Activated gamma-delta T cell treated with anti-CD3 and anti-CD28 coated beads, Interleukin-2, amount 50 U/mL, for 16 hours (primary cell): ENCODE data around the gene JAG1.

Experiments used
- DNase-seq: peaks from one replicate; pipeline ENCODE4 v3.0.0-alpha.2; 2020; ENCODE audit warnings: low read depth

The JAG1 gene

DNA sequence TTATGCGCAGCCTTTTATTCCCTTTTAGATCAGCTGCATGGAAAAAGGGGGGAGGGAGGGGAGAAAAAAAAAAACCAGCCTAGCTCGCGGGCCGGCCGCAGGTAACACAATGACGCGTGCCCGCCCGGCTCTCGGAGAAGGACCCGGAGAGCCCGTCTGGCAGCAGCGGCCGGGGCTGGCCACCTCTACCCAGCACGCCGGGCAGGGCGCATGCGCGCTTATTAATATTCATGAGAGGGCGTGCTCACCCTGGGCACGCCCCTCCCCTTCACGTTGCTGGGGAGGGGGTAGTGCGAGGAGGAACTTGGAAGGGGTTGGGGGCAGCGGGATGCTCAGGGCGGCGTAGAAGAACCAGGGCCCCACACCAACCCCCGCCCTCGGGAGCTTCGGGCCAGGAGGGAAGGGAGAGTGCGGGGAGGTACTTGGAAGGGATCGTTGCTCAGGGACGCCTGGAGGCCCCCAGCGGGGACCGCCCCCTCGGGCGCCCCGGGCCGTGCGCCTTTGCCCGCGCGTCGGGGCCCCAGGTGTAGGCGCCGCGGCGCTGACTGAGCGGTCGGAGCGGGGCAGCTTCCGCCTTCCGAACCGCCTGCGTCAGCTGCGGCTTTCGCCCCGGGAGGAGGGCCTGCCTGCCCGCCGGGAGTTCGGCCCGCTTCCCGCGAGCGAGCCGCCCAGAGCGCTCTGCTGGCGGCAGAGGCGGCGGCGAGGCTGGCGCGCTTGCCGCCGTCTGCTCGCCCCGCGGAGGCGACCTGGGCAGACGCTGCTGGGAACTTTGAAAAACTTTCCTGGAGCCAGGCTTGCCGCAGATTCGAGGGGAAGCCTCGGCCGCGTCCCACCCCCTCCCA, at the start of gene JAG1:
Gene JAG1, minus strand, starts transcription at position 158 of the 842 bp plus-strand sequence. CDS start 469 bp downstream, outside the sequence.
- DNase-seq, result no peak

DNA sequence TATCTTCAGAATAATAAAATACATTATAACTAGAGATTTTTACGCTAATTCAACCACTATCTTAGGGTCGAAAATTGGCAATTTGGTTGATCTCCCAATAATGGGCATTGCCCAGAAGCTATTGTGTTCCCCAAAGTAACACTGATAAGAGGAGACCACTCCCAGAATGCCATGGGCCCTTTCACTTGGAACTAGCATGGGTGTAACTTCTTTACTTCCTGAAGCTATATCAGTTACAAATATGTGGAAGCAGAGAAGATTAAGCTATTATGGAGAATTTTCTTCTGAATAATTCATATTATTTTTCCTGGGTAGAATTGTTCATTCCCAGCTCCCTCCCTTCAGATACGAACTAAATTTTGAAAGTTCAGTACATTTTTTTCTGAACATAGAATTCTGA, 48.2 kb upstream of the JAG1 start:
- DNase-seq, result no peak

GRCh38 chr20:10721137-10721896, 47.5 kb upstream of the JAG1 start:
- no peak for DNase-seq

DNA sequence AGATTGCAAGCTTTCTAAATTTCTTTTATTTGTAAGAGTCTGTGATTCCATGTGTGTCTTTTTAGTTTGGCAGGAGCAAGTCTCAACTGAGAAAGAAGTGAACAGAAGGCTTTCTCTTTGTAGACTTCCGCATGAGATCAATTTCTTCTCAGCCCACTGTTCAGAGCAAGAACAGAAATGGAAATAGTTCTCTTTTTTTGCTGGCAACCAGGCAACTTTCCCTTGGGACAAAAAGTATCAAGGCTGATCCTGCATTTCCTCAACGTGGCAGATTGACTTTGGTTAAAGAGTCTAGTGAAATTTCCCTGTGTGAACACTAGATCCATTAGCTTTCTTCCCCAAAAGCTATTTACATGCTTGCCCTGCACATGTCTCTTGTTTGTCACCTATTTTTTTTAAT, 46.8 kb upstream of the JAG1 start:
- DNase-seq, result no peak

DNA sequence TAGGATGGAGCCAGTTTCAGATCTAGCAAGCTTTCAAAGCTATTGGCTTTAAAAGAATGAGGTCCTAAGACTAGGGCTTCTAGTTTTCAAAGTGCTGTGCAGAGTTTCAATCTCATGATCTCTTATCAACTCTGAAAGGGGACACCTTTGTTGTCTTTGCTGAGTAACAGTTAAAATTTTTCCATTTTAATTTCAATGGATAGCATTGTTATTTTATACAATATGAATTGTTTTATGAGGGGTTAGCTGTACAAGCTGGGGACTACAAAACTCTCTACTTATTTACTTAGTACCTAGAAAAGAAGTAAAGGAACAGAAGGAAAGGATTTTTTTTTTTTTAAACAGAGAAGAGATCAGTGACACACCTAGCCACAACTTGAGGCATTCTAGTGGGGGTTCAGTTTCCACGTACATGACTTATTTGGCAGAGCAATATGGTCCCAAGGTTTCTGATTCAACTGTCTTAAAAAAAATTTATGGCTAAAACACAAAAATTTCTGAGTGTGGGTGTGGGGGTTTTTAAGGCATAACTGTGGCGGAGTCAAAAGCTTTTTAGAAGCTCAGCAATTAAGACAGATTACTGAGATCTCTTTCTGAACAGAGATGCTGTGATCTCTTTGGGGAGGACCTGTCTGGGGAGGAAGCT, 46.1 kb upstream of the JAG1 start:
- no peak for DNase-seq

DNA sequence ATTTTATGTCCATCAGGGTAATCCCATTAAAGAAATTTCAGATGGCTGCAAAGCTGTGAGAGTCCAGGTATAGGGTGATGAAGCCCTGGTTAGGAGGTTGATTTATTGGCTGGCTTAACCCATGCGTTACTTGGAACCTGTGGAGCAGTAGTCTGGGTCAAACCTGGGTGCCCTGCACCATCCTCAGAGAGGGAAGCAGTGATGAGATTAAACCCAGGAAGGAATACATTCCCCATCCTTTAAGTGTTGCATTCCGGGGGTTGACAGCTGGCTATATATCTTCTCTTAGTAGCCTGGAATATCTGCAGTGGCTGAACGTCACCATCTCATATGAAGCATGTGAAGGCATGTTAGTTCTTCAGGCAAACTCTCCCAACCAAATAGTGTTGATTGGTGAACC, 44.9 kb upstream of the JAG1 start:
- DNase-seq, result no peak

DNA sequence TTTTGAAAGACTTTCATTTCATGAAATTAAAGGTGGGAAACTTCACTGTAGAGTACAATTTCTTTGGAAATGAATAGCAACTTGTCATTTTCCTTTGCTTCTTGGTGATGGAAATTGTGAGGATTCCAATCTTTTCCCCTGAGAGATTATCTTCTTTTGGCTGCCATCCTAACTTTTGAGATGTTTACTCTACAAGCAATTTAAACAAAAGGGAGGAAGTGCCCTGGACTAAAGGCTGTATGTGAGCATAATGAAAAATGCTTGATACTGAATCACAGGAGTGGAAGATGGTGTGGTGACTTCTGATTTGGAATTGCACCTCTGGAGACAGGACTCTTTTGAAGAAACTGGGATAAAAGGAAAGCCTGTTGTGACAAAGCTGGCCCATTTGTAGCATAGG, 43.1 kb upstream of the JAG1 start:
- DNase-seq, result no peak

DNA sequence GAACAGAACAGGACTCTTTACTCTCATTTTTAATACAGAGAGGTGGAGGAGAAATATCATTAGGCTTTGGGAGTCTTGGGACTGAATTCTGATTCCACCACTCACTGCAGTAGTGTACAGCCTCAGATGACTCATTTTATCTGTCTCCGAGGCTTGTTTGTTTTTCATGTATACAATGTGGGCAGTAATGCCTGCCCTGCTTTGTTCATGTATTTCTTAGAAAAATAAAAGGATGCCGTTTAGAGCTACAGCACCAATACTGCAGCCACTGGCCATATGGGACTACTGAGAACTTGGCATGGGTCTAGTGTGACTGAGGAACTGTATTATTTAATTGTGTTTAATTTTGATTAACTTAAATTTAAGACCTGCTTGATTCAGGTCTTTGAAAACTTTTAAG, 41.2 kb upstream of the JAG1 start:
- DNase-seq, result no peak

DNA sequence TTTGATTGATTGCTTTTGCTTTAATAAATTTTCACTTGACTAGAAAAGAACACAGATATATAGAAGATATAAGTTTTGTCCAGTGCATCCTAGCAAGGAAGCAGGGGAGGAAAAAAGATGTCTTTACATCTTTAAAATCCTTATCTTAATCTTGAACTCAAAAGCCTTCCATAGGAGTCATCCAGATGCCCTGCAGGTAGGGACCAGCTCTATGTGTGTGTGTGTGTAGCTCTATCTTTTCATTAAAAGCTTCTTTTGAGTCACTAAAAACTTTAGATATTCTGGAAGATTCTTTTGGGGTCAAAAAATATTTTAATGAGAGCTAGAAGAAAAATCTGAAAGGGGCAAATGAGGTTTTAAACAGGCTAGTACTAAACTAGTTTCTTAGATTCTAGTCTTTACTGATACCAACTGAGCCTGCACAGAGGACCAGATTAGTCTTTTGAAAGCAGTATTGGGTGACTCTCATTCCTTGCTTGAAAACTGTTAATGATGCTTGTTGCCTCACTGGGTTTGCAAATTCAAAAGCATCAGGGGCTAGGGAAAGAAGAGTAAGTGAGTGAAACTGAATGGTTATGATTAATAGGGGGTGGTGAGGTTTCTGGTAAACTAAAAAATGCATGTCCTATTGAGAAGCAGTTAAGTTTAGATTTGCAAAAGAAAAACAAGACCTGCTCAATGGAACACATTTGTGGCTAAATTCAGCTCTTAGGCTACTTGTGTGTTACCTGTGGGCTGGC, 40.6 kb upstream of the JAG1 start:
- no peak for DNase-seq

- DNase-seq, result no peak
Observed at GRCh38 chr20:10713161-10713560, 39.4 kb upstream of the JAG1 start.

GRCh38 chr20:10711903-10712451, 38.2 kb upstream of the JAG1 start:
- DNase-seq, result no peak

DNA sequence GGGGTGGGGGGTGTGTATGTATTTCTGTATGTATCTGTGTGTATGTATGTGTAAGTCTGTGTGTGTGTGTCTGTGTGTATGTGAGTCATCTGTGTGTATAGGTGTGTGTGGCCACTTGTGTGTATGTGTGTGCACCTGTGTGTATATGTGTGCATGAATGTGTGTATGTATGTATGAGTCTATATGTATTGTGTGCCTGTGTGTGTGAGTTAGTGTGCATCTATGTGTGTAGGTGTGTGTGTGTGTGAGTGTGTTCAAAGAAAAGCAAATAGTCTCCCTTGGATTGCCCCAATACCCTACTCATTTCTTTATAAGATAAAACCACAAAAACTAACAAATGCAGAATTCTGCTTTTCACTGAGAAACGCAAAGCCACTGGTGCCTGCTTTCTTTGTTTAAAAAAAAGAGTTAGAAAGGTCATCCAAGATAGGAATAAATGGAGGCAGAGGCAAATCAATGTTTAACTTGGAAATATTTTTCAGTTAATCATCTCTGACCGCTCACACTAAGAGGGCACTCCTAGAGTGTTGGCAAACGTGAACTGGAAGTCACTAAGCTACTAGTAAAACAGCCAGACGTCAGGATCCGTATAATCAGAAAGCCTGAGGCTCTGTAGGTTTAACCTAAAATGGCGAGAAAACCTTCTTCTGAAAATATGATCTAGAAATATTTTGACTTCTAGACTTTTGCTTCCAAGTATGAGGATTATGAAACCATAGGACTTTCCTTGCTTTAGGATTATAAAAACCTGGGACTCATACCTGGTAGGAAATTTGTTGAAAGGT, 37.4 kb upstream of the JAG1 start:
- no peak for DNase-seq

GRCh38 chr20:10709916-10710315, 36.1 kb upstream of the JAG1 start:
- no peak for DNase-seq

GRCh38 chr20:10708351-10709185, 34.8 kb upstream of the JAG1 start:
- no peak for DNase-seq

GRCh38 chr20:10707791-10708190, 34.0 kb upstream of the JAG1 start:
- no peak for DNase-seq

- no peak for DNase-seq
Observed at GRCh38 chr20:10707068-10707467, 33.3 kb upstream of the JAG1 start.

- DNase-seq, result no peak
Observed at GRCh38 chr20:10706460-10706811, 32.6 kb upstream of the JAG1 start.

GRCh38 chr20:10705801-10706459, 32.1 kb upstream of the JAG1 start:
- no peak for DNase-seq

- DNase-seq, result no peak
Observed at GRCh38 chr20:10701607-10702006, 27.8 kb upstream of the JAG1 start.

DNA sequence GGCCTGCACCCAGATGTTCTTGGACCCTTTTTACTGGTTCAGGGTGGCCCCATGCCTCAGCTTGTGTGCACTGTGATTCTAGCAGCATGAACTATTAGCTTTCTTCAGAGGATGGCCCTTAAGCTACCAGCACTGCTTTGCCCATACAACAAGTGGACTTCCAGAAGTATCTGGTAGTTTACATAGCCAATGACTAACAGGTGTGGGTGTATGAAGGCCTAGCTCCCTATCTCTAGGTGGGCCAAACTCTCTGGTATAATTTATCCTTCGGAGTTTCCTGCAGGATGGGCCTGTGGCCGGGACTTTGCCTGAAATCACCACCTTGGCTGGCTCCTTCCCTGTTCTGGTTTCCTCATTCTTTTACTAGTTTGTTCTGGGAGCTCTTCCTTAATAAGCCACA, 26.1 kb upstream of the JAG1 start:
- no peak for DNase-seq
